ENCODE data around the gene KHK. TPM values are rescaled to one million over a fixed set of nuclear protein-coding genes. Genes with fewer than 3 reads are reported as not detected.

The KHK gene
- total RNA-seq, 1 donor from 2014 or later: 5.3 TPM

DNA sequence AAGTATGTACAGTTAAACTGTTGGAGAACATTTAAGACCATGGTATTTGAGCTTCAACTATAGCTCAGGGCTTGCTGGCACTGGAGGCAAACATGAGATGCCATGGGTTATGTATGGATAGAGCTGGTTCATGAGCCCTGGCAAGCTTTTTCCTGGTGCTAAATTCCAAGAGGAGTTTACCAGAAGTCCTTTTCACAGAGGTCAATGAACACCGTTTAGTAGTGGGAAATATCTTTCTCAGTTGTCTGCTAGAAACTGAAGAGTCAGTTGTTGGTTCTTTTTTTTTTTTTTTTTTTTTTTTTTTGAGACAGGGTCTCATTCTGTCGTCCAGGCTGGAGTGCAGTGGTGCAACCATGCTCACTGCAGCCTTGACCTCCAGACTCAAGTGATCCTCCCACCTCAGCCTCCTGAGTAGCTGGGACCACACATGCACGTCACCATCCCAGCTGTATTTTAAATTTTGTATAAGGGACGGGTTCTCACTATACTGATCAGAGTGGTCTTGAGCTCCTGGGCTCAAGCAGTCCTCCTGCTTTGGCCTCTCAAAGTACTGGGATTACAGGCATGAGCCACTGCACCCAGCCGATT, 1.3 kb downstream of the KHK start:
- H3K9me3 Mint-ChIP-seq (ENCODE audit: unreplicated experiment): peaks cover 7% of the 10 kb centered on the region
- H3K4me3 Mint-ChIP-seq (ENCODE audit: unreplicated experiment): peak overlapping the region; percentile 70
- no peak overlapping the region for H3K27ac Mint-ChIP-seq (ENCODE audit: unreplicated experiment)

GRCh38 chr2:27088634-27089033, 2.1 kb downstream of the KHK start:
- no peak for TF ChIP-seq CTCF (IDR thresholded peaks at IDR 0.05; ENCODE audit: partially characterized antibody, unreplicated experiment)
- H3K27me3 Mint-ChIP-seq (ENCODE audit: unreplicated experiment): peaks cover 3% of the 10 kb centered on the region
- peaks cover 7% of the 10 kb centered on the region for H3K9me3 Mint-ChIP-seq (ENCODE audit: unreplicated experiment)
- peaks cover 7% of the 10 kb centered on the region for H3K4me1 Mint-ChIP-seq (ENCODE audit: low read depth, unreplicated experiment)
- no peak overlapping the region for H3K27ac Mint-ChIP-seq (ENCODE audit: unreplicated experiment)
- H3K4me3 Mint-ChIP-seq (ENCODE audit: unreplicated experiment): peak overlapping the region; percentile 15
- no peak for DNase-seq
- H3K36me3 Mint-ChIP-seq (ENCODE audit: unreplicated experiment): no peaks in the 10 kb centered on the region

More for the DNA sequence above, 1.3 kb downstream of the KHK start:
- H3K36me3 Mint-ChIP-seq (ENCODE audit: unreplicated experiment): no peaks in the 10 kb centered on the region
- peaks cover 7% of the 10 kb centered on the region for H3K4me1 Mint-ChIP-seq (ENCODE audit: low read depth, unreplicated experiment)
- no peak for TF ChIP-seq CTCF (IDR thresholded peaks at IDR 0.05; ENCODE audit: partially characterized antibody, unreplicated experiment)
- DNase-seq: no peak
- H3K27me3 Mint-ChIP-seq (ENCODE audit: unreplicated experiment): peaks cover 3% of the 10 kb centered on the region

- Mint-ChIP-seq H3K36me3 (ENCODE audit: unreplicated experiment) (no peaks in the 10 kb centered on the region), H3K9me3 (ENCODE audit: unreplicated experiment) (peaks cover 7% of the 10 kb centered on the region), H3K27ac (ENCODE audit: unreplicated experiment) (no peak overlapping the region), H3K4me3 (ENCODE audit: unreplicated experiment) (no peak overlapping the region), H3K27me3 (ENCODE audit: unreplicated experiment) (peaks cover 3% of the 10 kb centered on the region), H3K4me1 (ENCODE audit: low read depth, unreplicated experiment) (peaks cover 7% of the 10 kb centered on the region)
- DNase-seq: no peak
- no peak for TF ChIP-seq CTCF (IDR thresholded peaks at IDR 0.05; ENCODE audit: partially characterized antibody, unreplicated experiment)
These were observed 2.8 kb downstream of the KHK start for GRCh38 chr2:27089111-27089954.

DNA sequence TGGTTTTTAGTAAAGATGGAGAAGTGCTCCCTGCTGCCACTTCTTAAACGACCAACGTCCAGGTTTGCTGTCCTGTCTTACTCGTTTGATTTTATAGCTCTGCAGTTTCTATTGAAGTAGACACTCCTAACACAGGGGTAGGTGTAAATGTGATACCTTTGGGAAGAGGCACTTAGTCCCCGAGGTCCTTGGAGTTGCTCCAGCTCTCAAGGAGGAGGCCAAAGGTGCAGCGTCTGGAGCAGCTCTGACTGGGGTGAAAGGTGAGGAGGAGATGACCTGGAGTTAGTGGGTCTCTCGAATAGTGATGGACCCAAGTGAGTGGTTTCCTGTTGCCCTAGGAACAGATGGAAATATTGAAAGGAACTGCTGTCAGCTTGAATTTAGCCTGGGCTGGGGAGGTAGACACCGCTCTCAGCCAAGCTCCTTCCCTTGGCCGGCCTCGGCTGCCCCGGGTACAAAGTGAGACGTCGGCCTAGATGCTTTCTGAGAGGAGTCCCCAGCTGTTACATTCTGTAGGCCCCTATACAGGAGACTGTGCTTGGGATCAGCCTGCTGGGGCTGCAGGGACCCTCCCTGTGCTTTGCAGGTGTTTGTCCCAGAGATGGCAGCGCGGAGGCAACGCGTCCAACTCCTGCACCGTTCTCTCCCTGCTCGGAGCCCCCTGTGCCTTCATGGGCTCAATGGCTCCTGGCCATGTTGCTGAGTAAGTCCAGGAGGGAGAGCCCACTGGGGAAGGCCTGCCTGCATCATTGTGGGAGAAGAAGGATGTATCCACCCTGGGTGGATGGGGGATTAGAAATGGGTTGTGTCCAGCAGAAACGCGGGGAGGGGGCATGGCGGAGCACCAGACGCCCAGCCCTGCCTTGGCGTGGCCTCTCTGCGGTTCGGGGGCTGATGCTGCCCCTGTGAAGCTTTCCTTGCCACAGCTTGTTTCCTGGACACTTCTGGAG, 5.4 kb downstream of the KHK start:
- Mint-ChIP-seq H3K4me1 (ENCODE audit: low read depth, unreplicated experiment) (peaks cover 4% of the 10 kb centered on the region), H3K27me3 (ENCODE audit: unreplicated experiment) (peaks cover 3% of the 10 kb centered on the region), H3K27ac (ENCODE audit: unreplicated experiment) (peak overlapping the region; percentile 19), H3K9me3 (ENCODE audit: unreplicated experiment) (peaks cover 2% of the 10 kb centered on the region), H3K4me3 (ENCODE audit: unreplicated experiment) (peak overlapping the region; percentile 12), H3K36me3 (ENCODE audit: unreplicated experiment) (no peaks in the 10 kb centered on the region)
- TF ChIP-seq CTCF (IDR thresholded peaks at IDR 0.05; ENCODE audit: partially characterized antibody, unreplicated experiment): no peak
- DNase-seq: no peak
